ENCODE data around the gene OSBPL7.

DNA sequence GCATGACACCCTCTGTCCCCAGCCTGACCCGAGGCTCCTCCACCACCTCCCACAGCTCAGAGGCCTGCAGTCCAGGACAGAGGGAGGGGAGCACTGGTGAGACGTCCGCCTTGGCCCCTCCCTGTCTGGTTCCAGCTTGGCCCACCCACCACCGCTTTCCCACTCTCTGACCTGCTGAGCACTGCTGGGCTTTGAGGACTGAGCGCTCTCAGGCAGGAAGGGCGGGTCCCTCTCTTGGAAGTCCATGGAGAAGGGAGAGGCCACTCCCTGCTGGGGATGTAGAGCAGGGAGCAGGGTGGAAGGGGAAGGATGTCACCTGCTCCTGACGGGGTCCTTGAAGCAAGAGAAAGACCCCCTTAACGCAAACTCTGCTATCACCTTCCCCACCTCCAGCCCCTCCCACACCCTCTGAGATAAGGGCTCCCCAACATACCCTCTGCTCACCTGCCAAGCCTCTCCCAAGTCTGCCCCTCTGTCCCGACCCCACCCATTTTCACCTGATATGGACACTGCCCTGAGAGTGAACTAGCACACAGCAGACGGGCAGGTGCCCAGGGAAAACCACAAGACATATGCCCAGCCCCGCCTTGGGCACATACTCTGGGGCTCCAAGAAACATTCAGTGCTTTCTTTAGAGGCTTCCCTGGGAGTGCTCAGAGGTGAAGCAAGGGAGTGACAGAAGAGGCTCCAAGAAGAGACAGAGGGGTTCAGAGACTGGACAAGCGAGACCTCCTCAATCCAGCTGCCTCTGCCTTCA, 1.4 kb downstream of the OSBPL7 start:
- TF ChIP-seq, protein P1, sequence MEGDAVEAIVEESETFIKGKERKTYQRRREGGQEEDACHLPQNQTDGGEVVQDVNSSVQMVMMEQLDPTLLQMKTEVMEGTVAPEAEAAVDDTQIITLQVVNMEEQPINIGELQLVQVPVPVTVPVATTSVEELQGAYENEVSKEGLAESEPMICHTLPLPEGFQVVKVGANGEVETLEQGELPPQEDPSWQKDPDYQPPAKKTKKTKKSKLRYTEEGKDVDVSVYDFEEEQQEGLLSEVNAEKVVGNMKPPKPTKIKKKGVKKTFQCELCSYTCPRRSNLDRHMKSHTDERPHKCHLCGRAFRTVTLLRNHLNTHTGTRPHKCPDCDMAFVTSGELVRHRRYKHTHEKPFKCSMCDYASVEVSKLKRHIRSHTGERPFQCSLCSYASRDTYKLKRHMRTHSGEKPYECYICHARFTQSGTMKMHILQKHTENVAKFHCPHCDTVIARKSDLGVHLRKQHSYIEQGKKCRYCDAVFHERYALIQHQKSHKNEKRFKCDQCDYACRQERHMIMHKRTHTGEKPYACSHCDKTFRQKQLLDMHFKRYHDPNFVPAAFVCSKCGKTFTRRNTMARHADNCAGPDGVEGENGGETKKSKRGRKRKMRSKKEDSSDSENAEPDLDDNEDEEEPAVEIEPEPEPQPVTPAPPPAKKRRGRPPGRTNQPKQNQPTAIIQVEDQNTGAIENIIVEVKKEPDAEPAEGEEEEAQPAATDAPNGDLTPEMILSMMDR (IDR thresholded peaks at IDR 0.05) = no peak
- TF ChIP-seq POLR2A (IDR thresholded peaks at IDR 0.05) = no peak
